ENCODE measurements around the gene ZNF564. TPM values are rescaled to one million over a fixed set of nuclear protein-coding genes. Genes with fewer than 3 reads are reported as not detected.

The ZNF564 gene
- total and polyA plus RNA-seq, 2 of the 13 experiments (the other 11 are each of a cell fraction or from before 2014, with no cell fraction given), result 2.3 to 11.1 TPM

GRCh38 chr19:12581100-12581499, 29.8 kb upstream of the ZNF564 start (continued):
- no peak for TF ChIP-seq ZFP36L2 (CRISPR knock-in tag; IDR thresholded peaks at IDR 0.05)
- no peak for TF ChIP-seq GLMP (CRISPR knock-in tag; IDR thresholded peaks at IDR 0.05; ENCODE audit: borderline replicate concordance)
- no peak for TF ChIP-seq EEA1 (CRISPR knock-in tag; IDR thresholded peaks at IDR 0.05; ENCODE audit: borderline replicate concordance)
- no peak for TF ChIP-seq ZMAT3 (CRISPR knock-in tag; conservative IDR thresholded peaks at IDR 0.05)
- TF ChIP-seq TFDP1 (CRISPR knock-in tag; IDR thresholded peaks at IDR 0.05; ENCODE audit: borderline replicate concordance), result no peak
- TF ChIP-seq ZZZ3 (CRISPR knock-in tag; IDR thresholded peaks at IDR 0.05; ENCODE audit: borderline replicate concordance), result no peak
- TF ChIP-seq DRAP1 (CRISPR knock-in tag; IDR thresholded peaks at IDR 0.05), result no peak
- TF ChIP-seq YY1 (IDR thresholded peaks at IDR 0.05; ENCODE audit: insufficient read depth, insufficient replicate concordance, low read depth, low read length), result no peak
- no peak for TF ChIP-seq ZSCAN5A (CRISPR knock-in tag; IDR thresholded peaks at IDR 0.05; ENCODE audit: borderline replicate concordance)
- no peak for TF ChIP-seq IRX3 (CRISPR knock-in tag; IDR thresholded peaks at IDR 0.05; ENCODE audit: borderline replicate concordance, low read depth)
- no peak for TF ChIP-seq ZNF770 (CRISPR knock-in tag; IDR thresholded peaks at IDR 0.05)
- no peak for TF ChIP-seq SUZ12 (IDR thresholded peaks at IDR 0.05; ENCODE audit: low read depth, low read length)
